Measurements from ENCODE around the gene NUDT21.
"Not testable (repeated sequence)": the region's sequence is repeated elsewhere in the genome, so short reads cannot be mapped to it uniquely, and the experiment has no call there.

The NUDT21 gene

GRCh38 chr16:56488868-56489267, 37.7 kb upstream of the NUDT21 start:
- H3K4me2 ChIP-seq (ENCODE audit: insufficient read depth, low read length, poor library complexity, severe bottlenecking); H4K8ac ChIP-seq (ENCODE audit: low read depth, low read length); H2BK12ac ChIP-seq (ENCODE audit: low read length); H2AFZ ChIP-seq (ENCODE audit: low read length); H3K23ac ChIP-seq (ENCODE audit: low read depth, low read length, poor library complexity); H3K27ac ChIP-seq (replicated peaks; ENCODE audit: low read length); H3K9me3 ChIP-seq (replicated peaks in 1 of 2; ENCODE audit: control insufficient read depth in 2 of 2, insufficient read depth in 1 of 2, low read depth in 1 of 2, low read length in 2 of 2); DNase-seq (ENCODE audit: low spot score); H3K18ac ChIP-seq (ENCODE audit: low read length); H2BK5ac ChIP-seq (ENCODE audit: low read length); H3K79me1 ChIP-seq (ENCODE audit: low read depth, low read length); H3K9ac ChIP-seq (ENCODE audit: low read depth, low read length, poor library complexity); H3K14ac ChIP-seq (ENCODE audit: low read length); H2BK15ac ChIP-seq (ENCODE audit: low read length); H3K4me3 ChIP-seq (ENCODE audit: low read length in 2 of 2); H2BK120ac ChIP-seq (ENCODE audit: low read depth, low read length); H2AK5ac ChIP-seq (ENCODE audit: low read depth, low read length); H4K91ac ChIP-seq (ENCODE audit: low read depth, low read length, poor library complexity); H3K27me3 ChIP-seq (ENCODE audit: control insufficient read depth in 3 of 3, insufficient read depth in 3 of 3, low read depth in 1 of 3, low read length in 3 of 3); H3K4ac ChIP-seq (ENCODE audit: low read length); H3K4me1 ChIP-seq (ENCODE audit: control insufficient read depth in 2 of 2, insufficient read depth in 1 of 2, low read depth in 1 of 2, low read length in 2 of 2): not testable (repeated sequence)
- H3K36me3 ChIP-seq (replicated peaks in 1 of 2; ENCODE audit: control insufficient read depth in 2 of 2, insufficient read depth in 2 of 2, low read length in 2 of 2), result peaks cover 2 to 35% of the 10 kb centered on the region in 2 donors
- no CpG with 5 or more reads among the region's 1 CpG for WGBS, 2 donors (ENCODE audit: extremely low coverage in 2 of 2, insufficient read length in 2 of 2, insufficient replicate concordance in 1 of 2)

- DNase-seq (ENCODE audit: low spot score), result no peak
- no peaks in the 10 kb centered on the region for H3K27me3 ChIP-seq (ENCODE audit: control insufficient read depth in 3 of 3, insufficient read depth in 3 of 3, low read depth in 1 of 3, low read length in 3 of 3)
- no peak overlapping the region for H2BK15ac ChIP-seq (ENCODE audit: low read length)
- H3K18ac ChIP-seq (ENCODE audit: low read length), result no peak overlapping the region
- H3K14ac ChIP-seq (ENCODE audit: low read length), result no peak overlapping the region
- H3K79me1 ChIP-seq (ENCODE audit: low read depth, low read length), result no peaks in the 10 kb centered on the region
- no peak overlapping the region for H2BK5ac ChIP-seq (ENCODE audit: low read length)
- H2BK12ac ChIP-seq (ENCODE audit: low read length), result no peak overlapping the region
- H3K4ac ChIP-seq (ENCODE audit: low read length), result no peak overlapping the region
- no peaks in the 10 kb centered on the region for H3K4me1 ChIP-seq (ENCODE audit: control insufficient read depth in 2 of 2, insufficient read depth in 1 of 2, low read depth in 1 of 2, low read length in 2 of 2)
- WGBS, 2 donors (ENCODE audit: extremely low coverage in 2 of 2, insufficient read length in 2 of 2, insufficient replicate concordance in 1 of 2), result no CpG with 5 or more reads among the region's 5 CpGs
- no peak overlapping the region for H4K91ac ChIP-seq (ENCODE audit: low read depth, low read length, poor library complexity)
- H2BK120ac ChIP-seq (ENCODE audit: low read depth, low read length), result no peak overlapping the region
- H3K9ac ChIP-seq (ENCODE audit: low read depth, low read length, poor library complexity), result no peak overlapping the region
- H2AFZ ChIP-seq (ENCODE audit: low read length), result no peak overlapping the region
- H3K23ac ChIP-seq (ENCODE audit: low read depth, low read length, poor library complexity), result no peak overlapping the region
- H3K27ac ChIP-seq (replicated peaks; ENCODE audit: low read length), result no peak overlapping the region
- peaks cover 2 to 41% of the 10 kb centered on the region in 2 donors for H3K36me3 ChIP-seq (replicated peaks in 1 of 2; ENCODE audit: control insufficient read depth in 2 of 2, insufficient read depth in 2 of 2, low read length in 2 of 2)
- no peaks in the 10 kb centered on the region for H3K9me3 ChIP-seq (replicated peaks in 1 of 2; ENCODE audit: control insufficient read depth in 2 of 2, insufficient read depth in 1 of 2, low read depth in 1 of 2, low read length in 2 of 2)
- no peak overlapping the region for H4K8ac ChIP-seq (ENCODE audit: low read depth, low read length)
- no peak overlapping the region for H2AK5ac ChIP-seq (ENCODE audit: low read depth, low read length)
- H3K4me2 ChIP-seq (ENCODE audit: insufficient read depth, low read length, poor library complexity, severe bottlenecking), result no peak overlapping the region
- H3K4me3 ChIP-seq (ENCODE audit: low read length in 2 of 2), result no peak overlapping the region
Measured at GRCh38 chr16:56488035-56488434, 36.9 kb upstream of the NUDT21 start.

- Histone ChIP-seq H3K79me1 (ENCODE audit: low read depth, low read length) (no peaks in the 10 kb centered on the region), H2BK15ac (ENCODE audit: low read length) (no peak overlapping the region), H2BK12ac (ENCODE audit: low read length) (no peak overlapping the region), H2AK5ac (ENCODE audit: low read depth, low read length) (no peak overlapping the region), H2AFZ (ENCODE audit: low read length) (no peak overlapping the region), H2BK120ac (ENCODE audit: low read depth, low read length) (no peak overlapping the region), H3K36me3 (replicated peaks in 1 of 2; ENCODE audit: control insufficient read depth in 2 of 2, insufficient read depth in 2 of 2, low read length in 2 of 2) (peaks cover 10 to 71% of the 10 kb centered on the region in 2 donors), H4K91ac (ENCODE audit: low read depth, low read length, poor library complexity) (no peak overlapping the region), H3K9ac (ENCODE audit: low read depth, low read length, poor library complexity) (no peak overlapping the region), H3K4me3 (ENCODE audit: low read length in 2 of 2) (no peak overlapping the region), H3K4me2 (ENCODE audit: insufficient read depth, low read length, poor library complexity, severe bottlenecking) (no peak overlapping the region), H4K8ac (ENCODE audit: low read depth, low read length) (no peak overlapping the region), H3K27me3 (ENCODE audit: control insufficient read depth in 3 of 3, insufficient read depth in 3 of 3, low read depth in 1 of 3, low read length in 3 of 3) (no peaks in the 10 kb centered on the region), H3K9me3 (replicated peaks in 1 of 2; ENCODE audit: control insufficient read depth in 2 of 2, insufficient read depth in 1 of 2, low read depth in 1 of 2, low read length in 2 of 2) (no peaks in the 10 kb centered on the region), H3K27ac (replicated peaks; ENCODE audit: low read length) (no peak overlapping the region), H3K23ac (ENCODE audit: low read depth, low read length, poor library complexity) (no peak overlapping the region), H3K18ac (ENCODE audit: low read length) (no peak overlapping the region), H3K4ac (ENCODE audit: low read length) (no peak overlapping the region), H3K4me1 (ENCODE audit: control insufficient read depth in 2 of 2, insufficient read depth in 1 of 2, low read depth in 1 of 2, low read length in 2 of 2) (no peaks in the 10 kb centered on the region), H3K14ac (ENCODE audit: low read length) (no peak overlapping the region), H2BK5ac (ENCODE audit: low read length) (no peak overlapping the region)
- DNase-seq (ENCODE audit: low spot score), result no peak
Measured at GRCh38 chr16:56483394-56483793, 32.3 kb upstream of the NUDT21 start.

- Histone ChIP-seq H3K79me1 (ENCODE audit: low read depth, low read length) (no peaks in the 10 kb centered on the region), H2BK120ac (ENCODE audit: low read depth, low read length) (no peak overlapping the region), H2BK12ac (ENCODE audit: low read length) (no peak overlapping the region), H3K4me2 (ENCODE audit: insufficient read depth, low read length, poor library complexity, severe bottlenecking) (no peak overlapping the region), H3K27ac (replicated peaks; ENCODE audit: low read length) (no peak overlapping the region), H3K14ac (ENCODE audit: low read length) (no peak overlapping the region), H3K36me3 (replicated peaks in 1 of 2; ENCODE audit: control insufficient read depth in 2 of 2, insufficient read depth in 2 of 2, low read length in 2 of 2) (peaks cover 12 to 77% of the 10 kb centered on the region in 2 donors), H3K27me3 (ENCODE audit: control insufficient read depth in 3 of 3, insufficient read depth in 3 of 3, low read depth in 1 of 3, low read length in 3 of 3) (no peaks in the 10 kb centered on the region), H3K4me1 (ENCODE audit: control insufficient read depth in 2 of 2, insufficient read depth in 1 of 2, low read depth in 1 of 2, low read length in 2 of 2) (no peaks in the 10 kb centered on the region), H3K9me3 (replicated peaks in 1 of 2; ENCODE audit: control insufficient read depth in 2 of 2, insufficient read depth in 1 of 2, low read depth in 1 of 2, low read length in 2 of 2) (no peaks in the 10 kb centered on the region), H2AK5ac (ENCODE audit: low read depth, low read length) (no peak overlapping the region), H3K9ac (ENCODE audit: low read depth, low read length, poor library complexity) (no peak overlapping the region), H4K91ac (ENCODE audit: low read depth, low read length, poor library complexity) (no peak overlapping the region), H3K4me3 (ENCODE audit: low read length in 2 of 2) (no peak overlapping the region), H3K18ac (ENCODE audit: low read length) (no peak overlapping the region), H4K8ac (ENCODE audit: low read depth, low read length) (no peak overlapping the region), H2AFZ (ENCODE audit: low read length) (no peak overlapping the region), H3K23ac (ENCODE audit: low read depth, low read length, poor library complexity) (no peak overlapping the region), H2BK5ac (ENCODE audit: low read length) (no peak overlapping the region), H3K4ac (ENCODE audit: low read length) (no peak overlapping the region), H2BK15ac (ENCODE audit: low read length) (no peak overlapping the region)
- no peak for DNase-seq (ENCODE audit: low spot score)
- WGBS, 2 donors (ENCODE audit: extremely low coverage in 2 of 2, insufficient read length in 2 of 2, insufficient replicate concordance in 1 of 2), result no CpG with 5 or more reads among the region's 5 CpGs
Measured at GRCh38 chr16:56482683-56483236, 31.6 kb upstream of the NUDT21 start.

Data from neuronal stem cell (in vitro differentiated cells).